Measurements from ENCODE around the gene ARHGAP24.

- TF ChIP-seq REST (IDR thresholded peaks at IDR 0.05; ENCODE audit: insufficient read depth in 1 of 2, low read depth in 2 of 2, low read length in 2 of 2) (no peak), POLR2AphosphoS5 (IDR thresholded peaks at IDR 0.05; ENCODE audit: low read depth, low read length) (no peak), SIN3A (IDR thresholded peaks at IDR 0.05; ENCODE audit: borderline replicate concordance, insufficient read depth, low read length) (no peak), TAF1 (IDR thresholded peaks at IDR 0.05; ENCODE audit: borderline replicate concordance, insufficient read depth, low read length) (no peak)
These were observed 385.3 kb downstream of the ARHGAP24 start for GRCh38 chr4:85860066-85860740.
